HG02970 (cell line): ENCODE measurements around the gene FTO.
"Not testable (repeated sequence)": the region's sequence is repeated elsewhere in the genome, so short reads cannot be mapped to it uniquely, and the experiment has no call there.

Experiments
- ATAC-seq: cut with Tn5 transposase; IDR thresholded peaks from one replicate; pipeline ENCODE4 v1.9.1; 2021; ENCODE audit warnings: mild to moderate bottlenecking, moderate library complexity, moderate number of reproducible peaks; ENCODE audit not compliant: unreplicated experiment, low FRiP score

Gene FTO

DNA sequence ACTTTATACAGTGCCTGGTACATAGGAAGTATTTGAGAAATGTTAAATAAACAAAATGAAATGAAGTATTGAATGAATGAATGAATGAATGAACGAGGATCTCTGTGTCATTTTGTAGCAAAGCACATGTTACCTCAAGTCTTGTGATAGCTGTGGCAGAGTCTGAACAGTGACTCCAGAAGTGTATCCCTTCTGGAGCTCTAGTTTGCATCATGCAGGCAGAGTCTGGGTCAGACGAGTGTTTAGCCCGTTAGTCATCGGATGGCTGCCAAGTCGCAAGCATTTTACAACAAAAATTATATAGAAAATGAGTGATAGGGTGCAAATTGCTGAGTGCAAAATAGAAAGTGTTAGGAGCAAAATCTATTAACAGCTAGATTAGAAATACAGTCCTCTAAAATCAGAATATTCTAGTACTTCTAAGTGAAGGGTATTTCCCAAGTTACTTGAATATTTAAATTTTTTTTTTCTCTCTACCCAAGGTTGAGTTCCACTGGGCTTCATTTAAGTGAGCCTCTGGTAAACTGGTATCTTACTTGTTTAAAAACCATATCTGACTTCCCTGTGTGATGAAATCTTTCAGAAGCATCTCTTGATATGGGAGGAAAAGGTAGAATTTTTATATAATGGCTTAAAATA lies 113.3 kb downstream of the FTO start:
- ATAC-seq = no peak

DNA sequence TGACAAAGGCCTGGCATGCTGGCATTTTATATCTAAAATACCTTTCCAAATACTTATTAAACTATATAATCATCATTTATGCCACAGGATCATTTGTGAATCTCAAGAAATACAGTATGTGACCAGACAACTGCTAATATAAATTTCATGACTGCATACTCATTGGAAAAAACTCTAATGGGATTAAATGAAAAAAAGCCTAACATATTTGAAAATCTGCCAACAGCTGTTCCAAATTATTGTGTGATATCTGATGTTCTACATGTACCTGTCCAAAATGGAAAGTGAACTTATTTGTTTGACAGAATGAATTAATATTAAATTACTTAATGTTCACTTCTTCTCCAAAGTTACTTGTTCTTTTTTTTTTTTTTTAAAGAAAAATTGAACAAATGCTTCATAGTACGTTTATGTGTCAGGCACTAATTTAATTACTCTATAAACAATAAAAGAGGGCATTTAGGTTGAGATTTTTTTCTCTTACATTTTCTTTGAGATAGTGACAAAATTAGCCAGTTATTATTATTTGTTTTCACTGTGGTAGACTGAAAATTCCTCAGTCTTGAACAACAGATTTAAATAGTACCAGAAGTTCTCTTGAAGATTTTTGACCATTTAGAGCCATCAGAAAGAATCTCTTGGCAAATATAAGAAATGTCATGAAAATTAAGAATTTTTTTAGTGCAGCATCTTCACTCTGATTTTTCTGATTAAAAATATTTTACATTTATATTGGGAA lies 114.0 kb downstream of the FTO start:
- no peak for ATAC-seq

DNA sequence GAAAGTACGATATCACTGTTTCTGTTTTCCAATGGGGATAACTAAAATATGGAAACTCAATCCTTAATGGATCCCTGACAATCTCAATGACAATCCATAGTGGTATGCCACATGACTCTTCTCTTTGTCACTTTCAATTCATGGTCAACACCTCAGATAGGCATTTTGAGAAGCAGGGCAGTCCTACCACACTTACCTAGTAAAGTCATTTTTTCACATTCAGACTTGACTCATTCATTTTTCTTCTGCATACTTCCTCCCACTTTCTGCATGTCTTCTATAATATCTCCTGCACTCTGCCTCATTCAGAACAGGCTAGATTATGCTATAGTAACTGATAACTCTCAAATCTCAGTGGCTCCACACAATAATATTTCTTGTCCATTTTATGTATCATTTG lies 117.5 kb downstream of the FTO start:
- ATAC-seq = no peak

DNA sequence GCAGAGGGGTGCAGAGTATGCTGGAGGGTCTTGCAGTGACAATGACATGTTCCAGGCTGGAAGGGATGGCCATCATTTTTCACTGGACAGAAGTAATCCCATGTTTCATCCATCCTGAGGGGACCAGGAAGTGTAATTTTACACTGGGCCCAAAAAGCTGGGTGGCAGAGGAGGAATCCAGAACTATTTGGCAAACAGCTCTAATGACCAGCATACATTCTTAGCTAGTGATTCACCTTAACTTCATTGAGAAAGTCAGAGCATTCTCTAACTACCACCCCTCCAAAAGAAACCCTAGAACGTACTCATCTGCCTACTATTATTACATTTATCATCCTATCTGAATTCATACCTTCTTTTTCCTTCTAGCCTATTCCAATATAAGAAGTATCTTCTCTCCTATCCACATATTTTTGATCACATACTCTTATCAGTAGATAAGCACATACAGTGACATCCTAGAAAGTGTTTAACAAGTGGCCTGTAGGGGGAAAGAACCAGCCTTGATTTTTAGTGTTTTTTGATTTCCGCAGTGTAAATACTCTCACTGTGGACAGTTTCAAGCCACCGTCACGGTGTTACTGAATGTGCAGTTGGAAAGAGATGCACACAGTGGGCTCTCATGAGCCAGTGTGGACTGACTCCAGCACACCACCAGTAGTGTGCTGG lies 118.1 kb downstream of the FTO start:
- no peak for ATAC-seq

DNA sequence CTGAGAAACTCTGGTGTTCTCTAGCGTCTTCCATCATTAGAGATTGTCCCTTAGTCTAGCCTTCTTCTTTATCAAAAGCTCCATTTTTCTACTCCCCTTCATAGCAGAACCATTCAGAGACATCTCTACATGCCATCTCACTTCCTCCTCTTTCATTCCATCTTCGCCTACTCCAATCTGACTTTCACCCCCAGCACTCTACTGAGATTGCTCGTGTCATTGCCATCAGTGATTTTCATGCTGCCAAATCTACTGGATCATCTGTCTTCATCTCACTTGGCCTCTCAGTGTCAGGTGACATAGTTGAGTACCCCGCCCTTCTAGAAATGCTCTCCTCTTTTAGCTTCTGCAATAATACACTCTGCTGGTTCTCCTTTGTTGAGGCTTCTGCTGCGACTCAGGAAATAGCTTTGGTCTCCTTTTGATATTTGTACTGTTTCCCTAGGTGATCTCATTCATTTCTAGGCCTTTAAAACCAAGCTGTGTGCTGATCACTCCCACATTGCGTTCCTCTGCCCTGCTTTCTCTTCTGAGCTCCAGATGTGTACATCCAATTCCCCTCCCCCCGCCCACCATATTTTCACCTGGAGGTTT lies 119.1 kb downstream of the FTO start:
- ATAC-seq = no peak

DNA sequence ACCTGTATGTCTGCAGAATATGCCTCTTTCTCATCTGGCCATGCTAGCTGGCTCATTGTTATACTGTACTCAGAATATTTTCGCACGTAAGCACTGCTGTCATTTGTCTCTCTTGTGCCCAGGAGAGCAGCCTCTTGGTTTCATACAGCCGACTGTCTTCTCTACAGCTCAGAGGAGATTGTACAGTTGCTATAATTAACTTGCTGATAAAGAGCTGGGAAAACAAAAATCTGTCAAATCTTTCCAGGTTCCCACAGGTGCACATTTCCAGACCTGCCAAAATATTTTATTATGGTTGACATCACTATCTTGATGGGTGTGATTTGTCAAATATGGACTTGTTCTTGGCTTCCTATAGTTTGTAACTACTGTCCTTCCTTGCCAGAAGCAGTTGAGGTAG lies 122.7 kb downstream of the FTO start:
- ATAC-seq = no peak

DNA sequence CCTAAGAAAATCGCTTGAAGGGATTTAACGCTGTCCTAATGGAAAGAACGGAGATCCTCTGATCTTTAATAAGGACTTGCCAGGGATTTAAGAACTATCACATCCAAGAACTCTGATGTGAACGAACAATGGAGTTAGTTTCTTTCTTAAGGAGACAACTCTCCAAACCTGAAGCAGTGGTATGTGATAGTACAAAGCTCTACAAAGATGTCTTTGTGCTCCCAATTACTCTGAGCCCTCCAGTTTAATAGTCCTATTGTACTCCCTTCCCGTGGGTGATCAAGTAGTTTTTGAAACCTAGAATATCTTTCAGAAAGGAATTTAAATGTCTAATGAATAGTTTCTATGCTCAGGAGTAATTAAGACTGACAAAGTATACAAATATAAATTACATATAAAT lies 123.8 kb downstream of the FTO start:
- no peak for ATAC-seq

DNA sequence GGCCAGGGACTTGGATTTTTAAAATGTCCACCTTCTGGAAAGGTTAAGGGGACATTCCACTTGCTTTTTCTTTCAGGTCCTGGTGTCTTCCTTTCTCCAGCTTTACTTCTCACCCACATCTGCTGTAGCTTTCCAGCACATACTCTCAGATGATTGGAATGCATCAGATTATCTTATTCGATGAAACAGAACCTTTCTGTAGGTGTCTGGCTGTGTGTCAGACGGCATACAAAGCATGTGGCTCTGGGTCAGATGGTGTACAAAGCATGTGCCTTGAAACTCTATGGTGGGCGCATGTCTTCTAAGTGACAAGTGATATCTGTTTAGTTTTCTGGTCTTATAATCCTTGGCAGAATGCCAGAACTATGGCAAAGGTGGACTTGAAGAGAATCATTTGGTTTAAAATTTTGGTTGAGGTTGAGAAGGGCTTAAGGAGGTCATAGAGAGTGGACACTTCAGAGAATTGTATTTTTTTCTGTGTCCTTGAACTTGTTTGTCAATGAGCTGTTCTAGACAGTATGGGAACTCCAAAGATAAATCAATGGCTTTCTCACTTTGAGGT lies 125.3 kb downstream of the FTO start:
- ATAC-seq = no peak

DNA sequence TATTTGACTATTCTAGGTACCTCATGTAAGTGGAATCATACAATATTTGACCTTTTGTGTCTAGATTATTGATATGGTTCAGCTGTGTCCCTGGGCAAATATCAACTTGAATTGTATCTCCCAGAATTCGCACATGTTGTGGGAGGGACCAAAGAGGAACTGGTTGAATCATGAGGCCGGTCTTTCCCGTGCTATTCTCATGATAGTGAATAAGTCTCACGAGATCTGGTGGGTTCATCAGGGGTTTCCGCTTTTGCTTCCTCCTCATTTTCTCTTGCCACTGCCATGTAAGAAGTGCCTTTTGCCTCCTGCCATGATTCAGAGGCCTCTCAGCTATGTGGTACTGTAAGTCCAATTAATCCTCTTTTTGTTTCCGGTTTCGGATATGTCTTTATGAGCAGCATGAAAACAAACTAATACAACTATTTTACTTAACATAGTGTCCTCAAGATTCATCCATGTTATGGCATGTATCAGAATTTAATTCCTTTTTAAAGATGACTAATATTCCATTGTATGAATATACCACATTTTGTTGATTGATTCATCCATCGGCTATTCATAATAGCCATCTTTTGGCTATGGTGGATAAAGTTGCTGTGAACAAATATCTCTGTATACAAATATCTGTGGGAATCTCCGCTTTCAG lies 129.1 kb downstream of the FTO start:
- no peak for ATAC-seq

DNA sequence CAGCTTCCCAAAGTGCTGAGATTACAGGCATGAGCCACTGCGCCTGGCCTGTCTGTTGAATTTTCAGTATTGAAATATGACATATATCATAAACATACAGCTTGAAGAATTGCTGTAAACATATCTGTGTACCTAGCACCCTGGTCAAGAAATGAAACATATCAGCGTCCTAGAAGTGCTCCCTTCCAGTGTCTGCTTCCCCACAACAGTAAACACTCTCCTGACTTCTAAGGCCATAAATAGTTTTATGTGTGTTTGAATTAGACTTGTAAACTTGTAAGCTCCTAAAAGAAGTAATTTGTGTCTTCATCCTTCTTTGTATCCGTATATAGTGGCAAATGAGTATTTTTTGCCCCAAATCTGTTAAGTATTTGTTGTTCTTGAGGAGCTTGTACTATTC lies 132.2 kb downstream of the FTO start:
- no peak for ATAC-seq

DNA sequence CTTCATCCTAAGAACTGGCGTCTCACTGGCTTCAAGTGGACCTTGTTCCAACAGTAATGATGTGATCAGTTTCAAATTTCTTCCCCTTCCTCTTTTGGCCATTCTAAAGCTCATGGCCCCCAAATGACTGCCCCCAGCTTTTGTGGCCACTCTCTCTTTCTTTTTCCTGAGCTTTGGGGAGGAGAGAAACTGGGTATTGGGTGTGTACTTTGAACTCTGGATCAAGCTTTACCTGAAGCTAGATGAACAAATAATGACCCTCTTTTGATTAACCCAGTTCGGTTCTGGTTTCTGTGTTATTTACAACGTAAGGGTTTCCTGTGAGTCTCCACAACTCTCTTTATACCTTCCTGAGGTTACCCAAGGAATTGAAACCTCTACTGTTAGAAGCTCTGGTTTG lies 132.7 kb downstream of the FTO start:
- ATAC-seq = no peak

DNA sequence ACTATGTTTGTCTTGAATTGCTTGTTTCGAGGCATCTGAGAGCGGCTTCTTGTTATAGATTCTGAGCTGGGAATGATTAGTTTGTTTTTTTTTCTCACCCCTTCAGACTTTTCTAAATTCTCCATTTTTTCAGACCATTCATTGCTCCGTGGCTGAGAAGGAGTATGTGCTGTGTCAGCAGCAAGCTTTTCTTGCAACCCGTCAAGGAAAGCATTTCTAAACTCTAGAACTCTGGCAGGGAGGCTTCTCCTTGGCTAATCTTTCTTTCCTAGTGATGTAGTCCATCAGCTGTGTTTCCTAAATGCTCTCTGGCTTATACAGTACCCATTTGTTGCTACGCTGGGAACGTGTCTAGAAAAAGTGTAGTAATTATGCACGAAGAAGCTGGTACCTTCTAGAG lies 133.5 kb downstream of the FTO start:
- no peak for ATAC-seq

DNA sequence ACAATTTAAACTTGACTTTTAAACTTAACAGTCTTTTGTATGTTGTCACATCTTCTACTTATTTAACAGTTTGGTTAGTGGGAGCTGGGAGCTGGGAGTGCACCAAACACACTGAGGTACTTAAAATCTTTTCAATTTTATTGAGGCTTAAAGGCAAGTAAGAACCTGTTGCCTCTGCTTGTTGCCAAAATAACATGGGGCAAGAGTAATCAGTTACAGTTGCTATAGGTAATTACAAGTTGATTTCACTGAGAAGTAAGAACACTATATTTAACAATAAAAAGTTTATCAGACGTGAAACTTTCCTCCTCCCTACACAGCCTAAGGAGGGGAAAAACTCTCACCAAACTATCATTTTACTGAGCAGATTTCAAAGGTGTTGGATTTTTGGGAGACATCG lies 135.2 kb downstream of the FTO start:
- ATAC-seq = no peak

DNA sequence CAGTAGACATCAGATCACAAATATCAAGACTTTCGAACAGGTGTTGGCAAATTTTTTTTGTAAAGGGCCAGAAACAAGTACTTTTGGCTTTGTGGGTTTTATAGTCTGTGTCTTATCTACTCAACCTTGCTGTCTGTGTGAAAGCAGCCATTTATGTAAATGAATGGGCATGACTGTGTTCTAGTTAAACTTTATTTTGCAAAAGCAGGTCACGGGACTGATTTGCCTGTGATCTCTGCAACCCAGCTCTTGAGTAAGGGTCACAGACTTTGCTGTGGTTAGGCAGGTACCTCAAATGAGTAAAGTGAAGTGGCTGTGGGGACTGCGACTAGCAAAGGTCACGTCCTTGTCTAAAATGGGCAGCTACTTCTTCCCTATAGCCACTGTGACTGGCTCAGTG lies 136.5 kb downstream of the FTO start:
- peak; percentile 72 for ATAC-seq

DNA sequence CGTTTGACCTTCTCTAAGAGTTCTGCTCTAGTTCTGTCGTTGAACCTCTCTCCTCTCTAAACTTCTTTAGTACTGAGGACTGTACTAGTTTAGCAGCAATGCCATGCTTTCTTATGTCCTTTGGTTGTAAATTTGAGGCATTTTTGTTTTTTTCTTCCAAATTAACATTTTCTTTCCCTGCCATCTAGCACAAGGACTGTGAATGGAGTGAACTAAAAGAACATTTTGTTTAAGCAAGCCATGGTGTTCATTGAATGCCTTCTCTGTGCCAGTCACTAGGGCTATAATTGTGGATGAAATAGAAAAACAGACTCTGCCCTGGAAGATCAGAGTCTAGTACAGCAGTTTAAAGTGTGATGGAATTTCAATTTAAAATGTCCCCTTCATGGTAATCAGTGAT lies 137.9 kb downstream of the FTO start:
- no peak for ATAC-seq

DNA sequence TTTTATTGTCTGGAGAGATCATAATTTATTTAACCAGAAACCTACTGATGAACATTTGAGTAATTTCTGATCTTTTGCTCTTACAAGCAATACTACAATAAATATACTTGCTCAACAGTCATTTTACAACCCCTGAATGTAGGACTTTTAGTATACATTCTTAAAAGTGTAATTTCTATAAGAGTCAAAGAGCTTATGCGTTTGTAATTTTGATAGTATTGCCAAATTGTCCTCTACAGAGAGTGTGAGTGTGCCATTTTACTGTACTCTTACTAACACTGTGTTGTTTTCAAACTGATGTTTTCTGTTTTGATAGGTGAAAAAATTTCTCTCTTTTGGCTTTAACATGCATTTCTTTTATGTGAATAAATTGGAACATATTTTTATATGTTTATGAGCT lies 139.1 kb downstream of the FTO start:
- ATAC-seq = no peak

DNA sequence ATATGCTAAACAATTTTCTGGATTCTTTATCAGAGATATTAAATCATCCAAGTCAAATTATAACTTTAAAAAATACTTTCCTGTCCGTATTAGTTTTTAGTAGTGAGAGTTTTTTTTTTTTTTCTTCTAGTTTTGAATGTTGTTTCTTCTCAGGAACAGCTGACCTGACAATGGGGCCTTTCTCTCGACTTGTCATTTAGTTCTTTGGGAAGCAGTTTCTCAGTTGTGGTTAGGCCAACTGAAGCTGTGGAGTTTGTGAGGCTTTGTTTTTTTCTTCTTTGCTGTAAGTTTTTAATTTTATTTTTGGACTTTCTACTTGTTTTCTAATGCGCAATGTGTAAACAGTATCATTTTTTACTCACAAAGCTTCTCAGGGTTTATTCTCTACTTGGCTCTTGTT lies 140.8 kb downstream of the FTO start:
- no peak for ATAC-seq

DNA sequence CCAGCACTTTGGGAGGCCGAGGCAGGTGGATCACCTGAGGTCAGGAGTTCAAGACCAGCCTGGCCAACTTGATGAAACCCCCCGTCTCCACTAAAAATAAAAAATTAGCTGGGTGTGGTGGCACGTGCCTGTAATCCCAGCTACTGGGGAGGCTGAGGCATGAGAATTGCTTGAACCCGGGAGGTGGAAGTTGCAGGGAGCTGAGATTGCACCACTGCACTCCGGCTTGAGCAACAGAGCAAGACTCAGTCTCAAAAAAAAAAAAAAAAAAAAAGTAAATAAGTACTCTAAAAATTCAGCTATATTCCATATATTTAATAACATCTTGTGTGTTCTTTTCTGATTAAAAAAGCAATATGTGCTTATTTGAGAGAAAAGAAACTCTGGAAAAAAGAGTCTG lies 142.6 kb downstream of the FTO start:
- ATAC-seq = not testable (repeated sequence)

DNA sequence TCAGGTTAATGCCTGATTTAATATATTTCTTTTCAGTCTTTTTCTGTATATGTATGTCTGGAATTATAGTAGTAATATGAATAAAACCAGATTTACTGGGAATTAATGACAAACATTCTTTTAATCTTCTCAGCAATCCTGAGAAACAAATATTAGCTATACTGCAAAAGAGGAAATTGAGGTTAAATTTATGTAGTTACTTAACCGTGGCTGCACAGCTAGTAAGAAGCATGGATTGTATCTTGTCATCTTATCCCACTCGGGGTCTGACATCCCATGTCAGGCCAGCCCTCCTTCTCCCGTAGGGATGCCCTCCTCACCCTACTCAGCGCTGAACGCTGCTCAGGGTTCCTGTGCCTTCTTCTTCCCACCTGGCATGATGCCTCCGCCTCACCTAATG lies 143.0 kb downstream of the FTO start:
- no peak for ATAC-seq

DNA sequence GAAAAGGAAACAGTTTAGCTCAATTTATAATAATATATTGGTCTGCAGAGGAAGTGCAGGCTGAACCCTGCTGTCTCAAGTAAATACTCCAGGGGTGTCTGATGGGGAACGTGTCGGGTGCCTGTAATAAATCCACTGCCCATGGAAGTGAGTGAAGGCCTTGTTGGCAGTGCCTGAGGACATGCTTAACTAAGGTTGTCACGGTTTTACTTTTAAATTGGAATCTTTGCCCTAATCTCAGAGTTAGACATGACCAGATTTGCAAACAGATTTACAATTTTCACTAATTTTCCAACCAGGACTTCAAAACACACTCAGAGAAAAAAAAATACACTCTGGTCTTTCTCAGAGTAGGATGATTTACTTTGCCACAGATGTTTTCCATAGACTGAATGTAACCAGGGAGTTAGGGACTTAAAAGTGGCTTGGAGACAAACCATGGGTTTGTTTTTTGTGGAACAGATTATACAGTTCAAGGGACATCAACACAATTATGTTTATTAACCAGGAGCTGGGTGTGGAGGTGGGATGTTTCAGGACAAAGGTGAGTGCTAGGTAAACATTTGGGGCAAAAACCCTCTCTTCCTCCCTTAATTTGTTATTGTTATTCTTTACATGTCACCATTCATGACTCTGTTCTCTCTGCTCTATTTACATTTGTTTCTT lies 144.5 kb downstream of the FTO start:
- ATAC-seq = no peak
